HCT116 (cell line): ENCODE data around the gene MEGF8.

Experiments
- CTCF ChIP-seq, 3 experiments: fragments of 200-600 bp in 1 of 3; sonication (generic) in 1 of 3; IDR thresholded peaks in 2 of 3; conservative IDR thresholded peaks in 1 of 3; 2 replicates each; pipeline ENCODE4 v1.5.1; 2012 to 2017; ENCODE audit warnings: low read depth in 2 of 3, low read length in 2 of 3, antibody characterized with exemption in 1 of 3, borderline replicate concordance in 1 of 3, control low read depth in 1 of 3, mild to moderate bottlenecking in 1 of 3, mixed read lengths in 1 of 3, mixed run types in 1 of 3, moderate library complexity in 1 of 3; ENCODE audit not compliant: insufficient read depth in 1 of 3
- ELF1 ChIP-seq: IDR thresholded peaks from 2 replicates; pipeline ENCODE4 v1.6.1; 2012; ENCODE audit warnings: low read depth, borderline replicate concordance
- EZH2 ChIP-seq: fragments of 200-600 bp; sonication (generic); IDR thresholded peaks from 2 replicates; pipeline ENCODE4 v1.6.1; 2017; ENCODE audit warnings: antibody characterized with exemption, mixed run types
- FOSL1 ChIP-seq: IDR thresholded peaks from 2 replicates; pipeline ENCODE4 v1.6.1; 2012; ENCODE audit warnings: low read depth
- POLR2A ChIP-seq: IDR thresholded peaks from 2 replicates; pipeline ENCODE4 v1.7.0; 2011; ENCODE audit warnings: borderline replicate concordance; ENCODE audit not compliant: insufficient read depth, insufficient read length; ENCODE audit errors: extremely low read depth
- POLR2AphosphoS5 ChIP-seq: IDR thresholded peaks from 2 replicates; pipeline ENCODE4 v1.6.1; 2011; ENCODE audit warnings: mild to moderate bottlenecking, low read depth, low read length, moderate library complexity
- YY1 ChIP-seq: IDR thresholded peaks from 2 replicates; pipeline ENCODE4 v1.6.1; 2011; ENCODE audit warnings: low read length, low read depth, moderate library complexity, mild to moderate bottlenecking; ENCODE audit not compliant: insufficient replicate concordance; ENCODE audit errors: extremely low read depth
- TF ChIP-seq, protein P1 (sequence below): IDR thresholded peaks from 2 replicates; pipeline ENCODE4 v1.6.1; 2012; ENCODE audit warnings: low read depth

GRCh38 chr19:42286349-42287016 is 39.0 kb upstream of the MEGF8 start:
- TF ChIP-seq, protein P1, sequence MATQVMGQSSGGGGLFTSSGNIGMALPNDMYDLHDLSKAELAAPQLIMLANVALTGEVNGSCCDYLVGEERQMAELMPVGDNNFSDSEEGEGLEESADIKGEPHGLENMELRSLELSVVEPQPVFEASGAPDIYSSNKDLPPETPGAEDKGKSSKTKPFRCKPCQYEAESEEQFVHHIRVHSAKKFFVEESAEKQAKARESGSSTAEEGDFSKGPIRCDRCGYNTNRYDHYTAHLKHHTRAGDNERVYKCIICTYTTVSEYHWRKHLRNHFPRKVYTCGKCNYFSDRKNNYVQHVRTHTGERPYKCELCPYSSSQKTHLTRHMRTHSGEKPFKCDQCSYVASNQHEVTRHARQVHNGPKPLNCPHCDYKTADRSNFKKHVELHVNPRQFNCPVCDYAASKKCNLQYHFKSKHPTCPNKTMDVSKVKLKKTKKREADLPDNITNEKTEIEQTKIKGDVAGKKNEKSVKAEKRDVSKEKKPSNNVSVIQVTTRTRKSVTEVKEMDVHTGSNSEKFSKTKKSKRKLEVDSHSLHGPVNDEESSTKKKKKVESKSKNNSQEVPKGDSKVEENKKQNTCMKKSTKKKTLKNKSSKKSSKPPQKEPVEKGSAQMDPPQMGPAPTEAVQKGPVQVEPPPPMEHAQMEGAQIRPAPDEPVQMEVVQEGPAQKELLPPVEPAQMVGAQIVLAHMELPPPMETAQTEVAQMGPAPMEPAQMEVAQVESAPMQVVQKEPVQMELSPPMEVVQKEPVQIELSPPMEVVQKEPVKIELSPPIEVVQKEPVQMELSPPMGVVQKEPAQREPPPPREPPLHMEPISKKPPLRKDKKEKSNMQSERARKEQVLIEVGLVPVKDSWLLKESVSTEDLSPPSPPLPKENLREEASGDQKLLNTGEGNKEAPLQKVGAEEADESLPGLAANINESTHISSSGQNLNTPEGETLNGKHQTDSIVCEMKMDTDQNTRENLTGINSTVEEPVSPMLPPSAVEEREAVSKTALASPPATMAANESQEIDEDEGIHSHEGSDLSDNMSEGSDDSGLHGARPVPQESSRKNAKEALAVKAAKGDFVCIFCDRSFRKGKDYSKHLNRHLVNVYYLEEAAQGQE = no peak
- TF ChIP-seq CTCF (IDR thresholded peaks at IDR 0.05 in 2 of 3, conservative IDR thresholded peaks at IDR 0.05 in 1 of 3; ENCODE audit: borderline replicate concordance in 1 of 3, insufficient read depth in 1 of 3, low read depth in 2 of 3, low read length in 2 of 3) (no peak), EZH2 (no peak), ELF1 (no peak), YY1 (no peak), FOSL1 (no peak), POLR2AphosphoS5 (no peak), POLR2A (no peak)
